ENCODE data around the gene CCR5. TPM values are rescaled to one million over a fixed set of nuclear protein-coding genes. Genes with fewer than 3 reads are reported as not detected.

CCR5 gene
- polyA plus RNA-seq, 3 donors, result 1.2 to 3.6 (median 3.1) TPM

DNA sequence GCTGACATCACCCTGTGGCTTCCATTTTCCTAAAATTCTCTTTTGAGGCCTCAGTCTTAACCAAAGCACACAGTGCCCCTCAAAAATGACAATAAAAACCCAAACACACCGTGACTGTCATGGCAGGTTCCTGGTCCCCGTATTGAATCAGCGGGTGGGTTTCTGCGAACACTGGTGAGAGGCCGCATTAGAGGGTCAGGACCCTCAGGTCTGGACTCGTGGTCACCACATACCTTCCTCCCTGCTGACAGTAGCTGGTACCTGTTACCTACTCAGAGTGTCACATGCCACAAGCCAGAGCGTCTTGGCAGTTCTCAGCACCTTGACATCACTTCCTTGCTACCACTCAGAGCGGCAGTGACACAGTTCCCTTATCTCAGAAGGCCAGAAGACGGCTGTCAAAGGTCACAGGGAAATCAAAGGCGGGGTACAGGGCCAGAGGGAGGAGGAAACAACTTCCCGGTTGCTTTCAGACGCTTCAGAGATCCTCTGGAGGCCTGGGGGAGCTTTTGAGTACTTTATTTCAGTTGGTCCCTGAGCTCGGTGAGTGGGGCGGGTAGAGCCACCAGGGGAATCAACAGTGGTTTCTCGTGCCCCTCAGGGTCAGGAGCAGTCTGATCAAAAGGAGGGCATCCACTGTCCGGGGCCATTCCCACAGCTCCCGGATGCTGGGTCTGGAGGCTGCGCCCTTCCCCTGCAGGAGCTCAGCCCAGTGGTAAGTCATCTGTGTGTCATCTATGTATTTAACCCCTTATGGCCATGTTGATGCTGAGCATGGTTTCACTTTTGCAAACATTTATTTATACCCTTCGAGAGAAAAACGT lies 36.3 kb downstream of the CCR5 start, which contains the start of the genes CCR5AS and CCRL2:
TSS of gene CCR5AS (minus strand) at position 279 of the 824 bp plus-strand sequence.
TSS of gene CCRL2 (plus strand) at position 472 of the 824 bp plus-strand sequence. CDS start 821 bp downstream, outside the sequence.
- H2AFZ ChIP-seq (ENCODE audit: insufficient read depth, low read depth, low read length, poor library complexity, severe bottlenecking), result peak within 1 kb of the TSS; percentile 56
- peak within 1 kb of the TSS; percentile 100 for H3K27ac Mint-ChIP-seq
- no peaks in the 10 kb centered on the region for H4K20me1 ChIP-seq (ENCODE audit: insufficient read depth, low read length)
- 25% methylated on average over 15 of the region's 20 CpGs for WGBS (ENCODE audit: insufficient coverage)
- peak within 1 kb of the TSS; percentile 81 to 95 for H3K4me3 Mint-ChIP-seq
- H3K4me1 ChIP-seq (ENCODE audit: control insufficient read depth in 1 of 2, insufficient read depth in 2 of 2, low read length in 2 of 2), result peaks cover 43 to 47% of the 10 kb centered on the region in 2 donors
- H3K4me1 Mint-ChIP-seq, result peaks cover 58% of the 10 kb centered on the region
- TF ChIP-seq, protein P1, sequence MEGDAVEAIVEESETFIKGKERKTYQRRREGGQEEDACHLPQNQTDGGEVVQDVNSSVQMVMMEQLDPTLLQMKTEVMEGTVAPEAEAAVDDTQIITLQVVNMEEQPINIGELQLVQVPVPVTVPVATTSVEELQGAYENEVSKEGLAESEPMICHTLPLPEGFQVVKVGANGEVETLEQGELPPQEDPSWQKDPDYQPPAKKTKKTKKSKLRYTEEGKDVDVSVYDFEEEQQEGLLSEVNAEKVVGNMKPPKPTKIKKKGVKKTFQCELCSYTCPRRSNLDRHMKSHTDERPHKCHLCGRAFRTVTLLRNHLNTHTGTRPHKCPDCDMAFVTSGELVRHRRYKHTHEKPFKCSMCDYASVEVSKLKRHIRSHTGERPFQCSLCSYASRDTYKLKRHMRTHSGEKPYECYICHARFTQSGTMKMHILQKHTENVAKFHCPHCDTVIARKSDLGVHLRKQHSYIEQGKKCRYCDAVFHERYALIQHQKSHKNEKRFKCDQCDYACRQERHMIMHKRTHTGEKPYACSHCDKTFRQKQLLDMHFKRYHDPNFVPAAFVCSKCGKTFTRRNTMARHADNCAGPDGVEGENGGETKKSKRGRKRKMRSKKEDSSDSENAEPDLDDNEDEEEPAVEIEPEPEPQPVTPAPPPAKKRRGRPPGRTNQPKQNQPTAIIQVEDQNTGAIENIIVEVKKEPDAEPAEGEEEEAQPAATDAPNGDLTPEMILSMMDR (IDR thresholded peaks at IDR 0.05), result no peak
- peaks cover 6 to 9% of the 10 kb centered on the region in 2 donors for H3K36me3 ChIP-seq (replicated peaks in 1 of 2; ENCODE audit: control insufficient read depth in 1 of 2, insufficient read depth in 2 of 2, low read length in 2 of 2)
- no peaks in the 10 kb centered on the region for H3K9me3 Mint-ChIP-seq
- peaks cover 21 to 29% of the 10 kb centered on the region in 2 donors for H3K36me3 Mint-ChIP-seq
- peaks cover 0 to 7% (median 0%) of the 10 kb centered on the region in 3 donors for H3K27me3 Mint-ChIP-seq (ENCODE audit: low read depth in 3 of 3)
- H3K4me3 ChIP-seq (replicated peaks in 1 of 3; ENCODE audit: low read depth in 2 of 3, low read length in 3 of 3), result peak within 1 kb of the TSS; percentile 34 to 74 (median 55)
- H3K4me2 ChIP-seq (replicated peaks; ENCODE audit: extremely low read depth, low read length, poor library complexity, severe bottlenecking), result peak within 1 kb of the TSS; percentile 68
- peak within 1 kb of the TSS; percentile 85 for H3K9ac ChIP-seq (ENCODE audit: insufficient read depth, low read length, poor library complexity, severe bottlenecking)
- peaks cover 10% of the 10 kb centered on the region for H3K79me2 ChIP-seq (ENCODE audit: insufficient read depth, low read length)
- no peaks in the 10 kb centered on the region for H3K9me3 ChIP-seq (replicated peaks in 1 of 2; ENCODE audit: control insufficient read depth in 1 of 2, insufficient read depth in 1 of 2, low read length in 2 of 2)
- peak within 1 kb of the TSS; percentile 97 to 100 for H3K27ac ChIP-seq (ENCODE audit: low read depth in 1 of 2, low read length in 2 of 2)
- intact Hi-C loops (cut with micrococcal nuclease), result loop anchor here in 1 of 2 donors (2.0 to 10.0 kb wide), 4 partner anchors 40 to 1240 kb away; no protein-coding TSS in a partner anchor
- no peaks in the 10 kb centered on the region for H3K27me3 ChIP-seq (ENCODE audit: control insufficient read depth in 2 of 2, insufficient read depth in 2 of 2, low read length in 2 of 2)
- DNase-seq, result peak; percentile 91 to 98 (median 94)

DNA sequence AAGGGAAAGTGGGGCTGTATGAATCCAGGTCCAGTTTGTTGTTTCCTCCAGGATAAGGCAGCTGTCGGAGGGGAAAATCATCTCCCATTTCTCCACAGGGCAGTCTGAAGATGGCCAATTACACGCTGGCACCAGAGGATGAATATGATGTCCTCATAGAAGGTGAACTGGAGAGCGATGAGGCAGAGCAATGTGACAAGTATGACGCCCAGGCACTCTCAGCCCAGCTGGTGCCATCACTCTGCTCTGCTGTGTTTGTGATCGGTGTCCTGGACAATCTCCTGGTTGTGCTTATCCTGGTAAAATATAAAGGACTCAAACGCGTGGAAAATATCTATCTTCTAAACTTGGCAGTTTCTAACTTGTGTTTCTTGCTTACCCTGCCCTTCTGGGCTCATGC lies 37.2 kb downstream of the CCR5 start:
- peak in 1 of 3 donors; percentile 59 for DNase-seq
- Histone ChIP-seq H3K36me3 (replicated peaks in 1 of 2; ENCODE audit: control insufficient read depth in 1 of 2, insufficient read depth in 2 of 2, low read length in 2 of 2) (peaks cover 6 to 9% of the 10 kb centered on the region in 2 donors), H3K4me3 (replicated peaks in 1 of 3; ENCODE audit: low read depth in 2 of 3, low read length in 3 of 3) (peak overlapping the region; percentile 34 to 74 (median 55)), H3K4me1 (ENCODE audit: control insufficient read depth in 1 of 2, insufficient read depth in 2 of 2, low read length in 2 of 2) (peaks cover 43 to 55% of the 10 kb centered on the region in 2 donors), H3K4me2 (replicated peaks; ENCODE audit: extremely low read depth, low read length, poor library complexity, severe bottlenecking) (peak overlapping the region; percentile 68), H3K9me3 (replicated peaks in 1 of 2; ENCODE audit: control insufficient read depth in 1 of 2, insufficient read depth in 1 of 2, low read length in 2 of 2) (no peaks in the 10 kb centered on the region), H2AFZ (ENCODE audit: insufficient read depth, low read depth, low read length, poor library complexity, severe bottlenecking) (peak overlapping the region; percentile 56), H3K27ac (ENCODE audit: low read depth in 1 of 2, low read length in 2 of 2) (peak overlapping the region; percentile 97 to 100), H3K27me3 (ENCODE audit: control insufficient read depth in 2 of 2, insufficient read depth in 2 of 2, low read length in 2 of 2) (no peaks in the 10 kb centered on the region), H3K79me2 (ENCODE audit: insufficient read depth, low read length) (peaks cover 10% of the 10 kb centered on the region), H3K9ac (ENCODE audit: insufficient read depth, low read length, poor library complexity, severe bottlenecking) (peak overlapping the region; percentile 85), H4K20me1 (ENCODE audit: insufficient read depth, low read length) (no peaks in the 10 kb centered on the region)
- intact Hi-C loops (cut with micrococcal nuclease), result loop anchor here in 1 of 2 donors (2.0 to 10.0 kb wide), 4 partner anchors 41 to 1241 kb away; no protein-coding TSS in a partner anchor
- Mint-ChIP-seq H3K4me1 (peaks cover 67% of the 10 kb centered on the region), H3K27ac (peak overlapping the region; percentile 100), H3K9me3 (no peaks in the 10 kb centered on the region), H3K36me3 (peaks cover 21 to 29% of the 10 kb centered on the region in 2 donors), H3K4me3 (peak overlapping the region; percentile 81 to 95), H3K27me3 (ENCODE audit: low read depth in 3 of 3) (peaks cover 0 to 8% (median 0%) of the 10 kb centered on the region in 3 donors)
- TF ChIP-seq, protein P1 (IDR thresholded peaks at IDR 0.05), result no peak
- 93% methylated on average over 6 of the region's 7 CpGs for WGBS (ENCODE audit: insufficient coverage)

All from CD14-positive monocyte (primary cell).